SKM-1 treated with dmso at 0.1 percent for 144 hours (cell line): ENCODE measurements around the gene BCAT1.
A peak's percentile ranks its signal among the peaks of the same experiment; 100 is the strongest.
"Not testable (repeated sequence)": the region's sequence is repeated elsewhere in the genome, so short reads cannot be mapped to it uniquely, and the experiment has no call there.

ENCODE experiments used
- DNase-seq: peaks from one replicate; lab custom pipeline; 2025; ENCODE audit not compliant: unreplicated experiment; lab: John Stamatoyannopoulos, UW

Gene BCAT1

DNA sequence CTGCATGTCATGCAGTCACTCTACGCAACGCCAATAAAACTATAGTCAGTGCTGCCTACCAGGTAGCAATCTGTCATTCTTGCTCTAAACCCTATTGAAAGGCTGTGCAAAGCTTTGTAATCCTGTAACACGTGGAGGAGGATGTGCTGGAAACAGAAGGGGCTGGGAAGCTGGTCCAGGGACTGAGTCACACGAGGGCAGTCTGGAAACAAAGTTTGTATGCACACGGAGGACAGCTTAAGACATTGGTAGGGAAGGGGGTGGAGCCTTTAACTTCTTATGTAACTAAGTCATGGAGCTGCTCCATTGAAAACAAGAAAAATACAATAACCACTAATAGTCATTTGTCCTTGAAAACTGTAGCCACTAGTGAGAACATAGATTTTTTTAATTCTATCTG, 128.0 kb downstream of the BCAT1 start:
- no peak for DNase-seq

DNA sequence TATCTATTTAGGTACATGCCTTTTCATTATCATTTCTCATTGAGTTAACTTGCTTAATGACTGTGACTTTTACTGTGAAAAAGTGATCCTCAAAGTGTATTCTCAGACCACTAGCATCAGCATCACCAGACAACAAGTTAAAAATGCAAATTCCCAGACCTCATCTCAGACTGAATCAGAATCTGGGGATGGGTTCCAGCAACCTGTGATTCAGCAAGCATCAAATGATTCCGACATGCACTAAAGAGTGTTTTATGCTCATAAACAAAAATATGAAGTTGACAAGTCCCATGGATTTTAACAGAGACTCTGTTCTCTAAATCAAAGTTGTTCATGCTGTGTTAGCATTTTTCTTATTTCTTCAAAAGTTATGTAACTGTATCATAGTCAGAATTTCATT, 130.6 kb downstream of the BCAT1 start:
- no peak for DNase-seq

DNA sequence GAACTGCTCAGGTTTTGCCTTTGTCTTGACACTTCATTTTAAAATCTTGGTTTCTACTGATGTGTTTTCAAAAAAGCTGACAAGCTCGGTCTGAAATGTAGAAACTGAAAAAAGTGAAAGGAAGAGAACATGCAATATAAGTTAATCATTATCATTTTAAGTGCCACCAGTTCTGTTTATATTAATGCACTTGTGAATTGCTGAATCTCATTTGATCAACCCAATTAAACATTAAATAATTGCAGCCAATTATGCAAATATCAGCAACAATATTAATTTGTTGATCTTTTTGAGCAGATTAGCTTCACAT, 133.8 kb downstream of the BCAT1 start:
- DNase-seq, result no peak

DNA sequence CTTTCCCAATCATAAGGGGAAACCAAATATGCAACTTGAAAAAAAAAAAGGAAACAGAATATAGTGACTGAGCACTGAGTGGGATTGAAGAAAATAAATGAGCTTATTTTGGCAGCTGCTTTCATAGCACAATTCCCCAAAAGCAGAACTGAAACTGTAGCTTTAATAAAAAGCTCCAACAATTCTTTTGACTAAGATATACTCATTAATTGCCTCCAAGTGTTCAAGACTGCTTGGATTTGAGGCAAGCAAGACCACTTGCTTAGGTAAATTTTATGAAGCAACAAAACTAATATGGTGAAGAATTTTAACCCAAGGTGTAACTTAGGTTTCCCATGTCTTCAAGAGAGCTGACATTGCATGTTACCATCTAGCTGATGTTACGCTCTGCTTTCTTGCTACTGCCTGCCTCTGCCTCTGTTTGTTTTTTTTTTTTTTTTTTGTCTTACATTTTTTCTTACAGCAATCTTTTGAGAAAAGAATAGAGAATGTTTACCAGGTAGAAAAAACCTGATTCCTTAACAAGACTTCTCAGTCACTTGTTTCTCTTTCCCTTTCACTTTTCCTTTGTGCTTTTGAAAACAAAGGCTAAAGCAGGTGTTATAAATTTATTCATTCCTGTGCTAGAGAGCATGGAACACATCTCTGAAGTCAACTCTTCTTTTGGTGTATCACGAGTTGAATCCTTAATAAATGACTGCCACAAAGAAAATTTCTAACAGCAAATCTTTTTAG, 134.4 kb downstream of the BCAT1 start:
- peak; percentile 2 for DNase-seq

DNA sequence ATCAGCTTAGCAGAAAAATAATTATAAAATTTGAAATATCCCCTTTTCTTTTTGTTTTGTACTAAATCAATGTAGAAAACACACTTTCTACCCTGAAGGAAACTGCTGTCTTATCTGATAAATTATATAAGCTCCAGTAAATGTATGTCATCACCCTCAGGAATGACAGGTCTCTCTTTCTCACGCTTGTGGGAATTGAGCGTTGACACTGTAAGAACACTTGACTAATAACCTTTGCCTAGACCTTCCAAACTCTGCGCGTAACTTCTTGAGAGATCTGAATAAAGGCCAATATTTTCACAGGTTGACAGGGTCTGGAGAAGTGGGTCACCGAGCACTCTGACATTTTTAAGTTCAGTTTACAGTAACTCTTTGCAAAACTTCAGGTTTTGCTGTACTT, 138.5 kb downstream of the BCAT1 start:
- DNase-seq, result no peak

DNA sequence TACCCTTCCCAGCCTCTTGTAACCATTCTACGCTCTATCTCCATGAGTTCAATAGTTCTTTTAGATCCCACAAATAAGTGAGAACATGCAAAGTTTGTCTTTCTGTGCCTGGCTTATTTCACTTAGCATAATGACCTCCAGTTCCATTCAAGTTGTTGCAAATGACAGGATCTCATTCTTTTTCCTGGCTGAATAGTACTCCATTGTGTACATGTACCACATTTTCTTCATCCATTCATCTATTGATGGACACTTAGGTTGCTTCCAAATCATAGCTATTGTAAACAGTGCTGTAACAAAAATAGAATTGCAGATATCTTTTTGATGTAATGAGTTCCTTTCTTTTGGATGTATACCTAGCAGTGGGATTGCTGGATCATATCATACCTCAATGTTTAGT, 139.6 kb downstream of the BCAT1 start:
- DNase-seq, result not testable (repeated sequence)

DNA sequence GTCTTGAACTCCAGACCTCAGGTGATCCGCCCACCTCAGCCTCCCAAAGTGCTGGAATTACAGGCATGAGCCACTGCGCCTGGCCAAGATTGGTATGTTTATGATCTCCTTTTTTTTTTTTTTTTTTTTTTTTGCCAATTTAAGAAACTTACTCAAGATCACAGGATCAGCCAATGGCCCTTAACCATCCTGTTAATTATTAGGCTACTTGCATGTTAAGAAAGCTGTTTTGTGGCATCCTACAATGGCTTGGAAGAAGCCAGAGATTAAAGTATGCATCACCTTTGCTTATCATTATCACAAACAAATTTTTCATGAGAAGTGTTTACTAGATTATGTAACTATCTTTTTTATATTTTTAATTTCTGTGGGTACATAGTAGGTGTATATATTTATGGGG, 140.2 kb downstream of the BCAT1 start:
- no peak for DNase-seq

DNA sequence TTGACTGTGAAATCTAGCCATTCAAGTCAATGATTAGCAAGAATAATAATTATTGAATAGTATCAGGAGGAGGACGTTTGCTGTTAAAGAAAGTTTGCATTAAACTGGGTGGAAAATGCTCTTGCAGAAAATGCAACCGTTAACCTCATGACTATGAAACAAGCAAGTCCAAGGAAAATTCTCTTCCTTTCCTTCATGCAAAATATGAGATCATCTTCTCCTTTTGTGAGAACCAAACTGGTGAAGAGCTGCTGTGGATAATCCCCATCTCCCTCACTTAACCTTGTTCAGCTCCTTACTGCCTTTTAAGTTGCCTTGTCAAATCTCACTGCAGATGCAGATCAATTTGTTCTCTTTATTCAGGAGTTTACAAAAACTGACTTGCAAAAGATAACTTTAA, 142.5 kb downstream of the BCAT1 start:
- DNase-seq, result no peak

DNA sequence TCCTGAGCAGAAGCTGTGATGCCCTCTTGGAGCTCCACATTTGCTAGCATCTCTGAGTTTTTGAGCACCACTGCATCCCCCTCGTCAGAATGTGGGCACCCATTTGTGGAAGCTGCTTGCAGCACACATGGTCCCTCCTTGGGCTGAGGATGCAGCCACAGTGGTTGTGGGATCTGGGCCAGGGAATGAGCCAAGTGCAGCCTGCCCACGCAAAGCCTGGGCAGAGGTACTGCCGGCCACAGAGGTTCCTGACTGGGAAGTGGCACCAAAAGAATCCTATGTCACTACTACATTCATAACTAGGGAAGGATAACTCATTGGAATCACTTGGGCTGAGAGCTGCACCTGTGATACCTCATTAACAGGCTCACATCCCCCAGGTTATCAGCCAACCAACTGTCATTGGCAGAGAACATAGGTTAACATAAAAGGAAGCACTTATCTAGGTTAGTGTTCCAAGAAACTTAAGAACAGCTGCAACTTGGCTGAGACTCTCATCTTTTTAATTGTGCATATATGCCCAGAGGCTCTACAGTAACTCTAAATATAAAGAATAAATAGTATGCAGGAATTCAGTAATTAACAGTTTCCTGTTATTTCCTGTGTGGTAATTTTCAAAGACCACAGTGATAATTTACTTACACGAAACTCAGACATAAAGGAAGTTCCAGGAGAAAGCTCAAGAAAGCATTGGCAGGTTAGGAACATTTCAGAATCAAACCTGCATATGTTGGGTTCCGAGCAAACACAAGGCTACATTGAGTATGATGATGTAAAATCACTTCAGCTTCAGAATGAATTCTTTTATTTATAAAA, 145.3 kb downstream of the BCAT1 start:
- no peak for DNase-seq

DNA sequence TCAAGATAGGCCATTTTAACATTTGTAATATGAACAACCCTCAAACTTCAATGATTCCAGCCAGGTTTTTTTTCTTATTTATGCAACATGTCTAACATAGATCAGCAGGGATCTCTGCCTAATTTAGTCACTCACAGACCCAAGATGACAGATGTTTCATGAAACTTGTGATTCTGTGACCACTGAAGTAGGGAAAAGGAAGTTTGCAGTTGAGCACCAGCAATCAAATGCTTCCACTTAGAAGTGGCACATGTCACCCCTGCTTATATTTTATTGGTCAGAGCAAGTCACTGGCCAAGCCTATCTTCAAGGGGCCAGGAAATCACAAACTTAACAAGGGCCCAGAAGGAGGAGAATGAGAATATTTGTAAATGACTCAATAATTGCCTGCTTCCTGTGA, 150.6 kb downstream of the BCAT1 start:
- no peak for DNase-seq

DNA sequence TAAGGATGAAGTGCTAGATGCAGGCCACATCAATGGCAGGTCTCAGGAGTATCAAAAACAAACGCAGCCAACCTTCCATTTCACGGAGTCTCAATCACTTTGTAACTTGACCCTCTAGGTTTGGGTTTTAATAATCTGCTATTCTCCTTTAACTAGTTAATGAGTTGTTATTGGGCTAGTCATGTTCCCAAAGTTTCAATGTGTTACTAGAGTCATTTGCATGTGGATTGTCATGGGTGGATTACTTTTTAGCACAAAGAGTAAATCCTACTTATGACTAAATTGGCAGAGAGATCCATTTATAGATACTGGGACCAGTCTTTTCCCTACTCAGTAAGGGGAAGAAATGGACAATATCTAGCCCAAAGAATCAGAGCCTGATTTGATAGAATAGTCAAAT, 151.0 kb downstream of the BCAT1 start:
- DNase-seq, result no peak

DNA sequence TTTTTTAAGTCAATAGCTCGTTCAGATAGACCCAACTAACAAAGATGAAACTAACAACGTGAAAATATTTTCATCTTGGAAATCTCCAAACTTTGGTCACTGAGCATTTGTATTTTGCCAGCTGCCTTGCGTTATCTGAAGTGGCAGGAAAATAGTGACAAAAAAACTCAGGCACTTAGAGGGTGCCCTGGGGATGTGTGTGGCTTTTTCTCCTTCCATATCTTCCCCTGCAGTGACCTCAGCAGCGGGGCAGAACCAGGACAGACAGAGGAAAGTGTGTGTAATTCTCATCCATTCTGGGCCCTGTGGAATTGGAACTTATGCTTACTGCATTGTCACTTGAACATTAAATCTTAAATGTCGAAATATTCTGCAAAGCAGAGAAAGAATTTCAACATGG, 152.0 kb downstream of the BCAT1 start:
- no peak for DNase-seq

DNA sequence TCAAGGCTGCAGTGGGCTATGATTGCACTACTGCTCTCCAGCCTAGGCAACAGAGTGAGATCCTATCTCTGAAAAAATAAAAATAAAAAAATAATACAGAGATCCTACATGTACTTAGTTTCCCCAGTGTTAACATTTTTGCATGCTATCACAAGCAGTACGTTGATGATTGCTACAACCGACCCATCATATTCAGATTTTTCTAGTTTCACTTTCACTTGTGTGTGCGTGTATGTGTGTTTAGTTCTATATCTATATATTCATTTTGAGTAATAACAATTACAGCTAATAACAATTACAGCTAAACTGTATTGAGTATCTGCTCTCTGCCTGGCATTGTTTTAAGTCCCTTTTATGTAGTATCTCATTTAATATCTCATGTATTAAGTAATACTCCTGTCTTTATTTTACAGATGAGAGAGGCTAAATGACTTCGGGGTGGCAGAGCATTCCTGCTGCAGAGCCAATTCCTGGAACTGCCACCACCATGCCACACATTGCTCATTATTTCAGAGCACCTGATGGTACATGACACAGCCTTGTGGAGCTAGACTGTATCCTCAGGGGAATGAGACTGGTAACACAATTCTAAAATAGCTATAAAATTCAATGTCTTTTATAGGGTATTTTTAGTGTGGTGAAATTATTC, 153.1 kb downstream of the BCAT1 start:
- DNase-seq, result no peak

DNA sequence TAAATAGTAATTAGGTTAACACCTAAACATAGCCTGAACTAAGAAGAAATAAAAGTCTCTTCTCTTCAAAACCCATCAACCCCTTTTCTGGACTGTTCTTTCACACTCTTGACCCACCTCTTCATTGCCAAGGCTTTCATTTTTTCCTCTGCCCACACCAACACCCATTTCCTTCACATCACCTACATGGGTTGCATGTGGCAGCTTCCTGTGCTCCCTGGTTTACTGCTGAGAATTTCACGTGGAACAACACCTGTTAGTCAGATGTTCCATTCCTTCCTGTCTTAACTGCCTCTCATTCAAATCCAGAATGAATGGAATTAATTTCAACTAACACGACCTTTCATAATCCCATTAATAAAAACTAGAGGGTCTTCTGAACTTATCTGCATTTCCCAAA, 157.3 kb downstream of the BCAT1 start:
- DNase-seq, result no peak

DNA sequence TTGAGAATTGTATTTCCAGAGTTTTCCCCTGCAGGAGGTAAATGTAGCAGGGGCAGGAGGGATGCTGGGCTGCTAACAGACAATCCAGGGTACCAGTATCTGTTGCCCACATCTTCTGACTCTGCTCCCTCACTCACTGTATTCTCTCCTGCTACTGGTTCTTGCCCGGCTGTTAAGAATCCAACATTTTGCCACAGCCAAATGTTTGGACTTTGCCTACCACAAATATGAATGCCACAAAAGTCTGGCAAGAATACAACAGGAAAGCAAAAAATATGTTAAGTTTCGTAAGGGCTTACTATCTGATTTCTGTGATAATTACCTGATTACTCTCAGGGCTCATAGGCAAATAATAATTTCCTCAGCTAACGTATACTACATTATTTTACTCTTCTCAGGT, 160.0 kb downstream of the BCAT1 start:
- DNase-seq, result no peak

DNA sequence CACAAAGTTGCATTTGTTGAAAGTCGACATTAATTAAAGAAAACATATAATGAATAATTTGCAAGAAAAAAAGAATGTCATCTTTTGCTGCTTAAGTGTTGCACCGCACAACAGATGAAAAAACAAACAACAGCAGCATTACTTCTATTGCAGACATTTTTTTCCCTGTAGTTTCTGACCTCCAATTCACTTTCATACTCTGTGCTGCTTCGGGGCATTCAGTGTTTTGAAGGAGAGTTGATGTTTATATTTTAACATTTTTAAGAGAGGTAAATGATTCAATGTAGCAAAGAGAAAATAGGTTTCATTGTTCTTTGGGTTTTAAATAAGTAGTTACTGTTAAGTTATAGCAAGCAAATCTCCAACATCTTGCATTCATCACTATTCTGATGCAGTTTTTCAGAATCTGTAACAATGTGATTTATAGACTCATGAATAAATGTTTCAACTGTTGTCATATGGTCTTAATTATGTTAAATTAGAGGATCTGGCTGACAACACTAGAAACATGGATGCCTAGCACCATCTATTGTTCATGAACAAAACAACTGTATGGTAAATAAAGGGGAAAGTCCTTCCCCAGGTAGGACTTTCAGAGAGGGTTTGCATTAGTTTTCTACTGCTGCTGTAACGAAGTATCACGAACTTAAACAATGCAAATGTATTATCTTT, 168.1 kb downstream of the BCAT1 start:
- no peak for DNase-seq

DNA sequence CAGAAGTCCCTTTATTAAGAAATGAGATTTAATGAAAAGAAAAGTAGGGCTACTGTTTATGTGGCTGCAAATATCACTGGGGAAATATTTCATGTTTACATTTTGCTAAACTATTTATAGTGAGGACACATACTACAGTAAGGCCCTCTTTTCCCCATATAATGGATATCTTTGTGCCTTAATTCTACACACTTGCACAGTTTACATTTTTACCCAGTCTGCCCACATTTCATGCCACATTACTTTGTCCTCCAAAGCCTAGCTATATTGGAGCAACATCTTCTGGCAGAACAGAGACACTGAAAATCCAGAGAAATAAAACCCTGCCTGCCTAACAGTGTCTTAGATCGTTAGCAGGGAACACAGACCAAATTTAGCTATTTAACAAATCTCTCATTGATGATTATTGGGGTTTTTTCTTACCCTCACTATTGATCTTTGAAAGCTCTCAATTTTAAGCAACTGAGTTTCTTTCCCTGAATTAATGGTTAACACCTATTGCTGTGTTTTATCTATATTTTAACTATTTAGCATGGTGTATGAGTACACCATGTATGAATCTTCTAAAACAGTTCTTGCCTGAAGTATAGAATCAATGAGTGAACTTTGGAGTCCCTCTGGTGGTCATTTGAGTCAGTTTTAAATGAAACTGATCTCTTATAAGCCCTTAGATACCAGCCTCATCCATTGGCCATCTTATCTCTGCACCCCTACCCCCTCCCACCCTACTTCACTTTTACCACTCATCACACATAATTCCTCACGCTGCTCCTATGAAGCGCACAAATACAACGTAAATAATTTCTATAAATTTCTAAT, 170.2 kb downstream of the BCAT1 start:
- DNase-seq, result peak; percentile 12

DNA sequence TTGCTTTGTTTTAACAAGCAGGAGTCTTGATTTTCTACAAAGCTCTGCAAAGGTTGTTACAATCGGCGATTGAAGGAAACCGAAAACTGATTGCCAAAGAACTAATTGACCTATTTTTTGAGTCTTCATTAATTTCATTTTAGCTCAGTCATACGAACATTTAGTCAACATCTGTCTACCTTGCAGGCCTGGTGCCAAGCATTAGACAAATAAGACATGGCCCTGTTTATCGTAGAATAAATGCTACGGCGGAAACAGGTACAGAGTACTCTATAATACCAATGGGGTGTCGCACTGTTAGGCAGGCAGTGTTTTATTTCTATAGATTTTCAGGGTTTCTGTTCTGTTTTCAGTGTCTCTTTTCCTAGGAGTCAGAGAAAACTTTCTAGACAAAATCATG, 171.5 kb downstream of the BCAT1 start:
- no peak for DNase-seq

DNA sequence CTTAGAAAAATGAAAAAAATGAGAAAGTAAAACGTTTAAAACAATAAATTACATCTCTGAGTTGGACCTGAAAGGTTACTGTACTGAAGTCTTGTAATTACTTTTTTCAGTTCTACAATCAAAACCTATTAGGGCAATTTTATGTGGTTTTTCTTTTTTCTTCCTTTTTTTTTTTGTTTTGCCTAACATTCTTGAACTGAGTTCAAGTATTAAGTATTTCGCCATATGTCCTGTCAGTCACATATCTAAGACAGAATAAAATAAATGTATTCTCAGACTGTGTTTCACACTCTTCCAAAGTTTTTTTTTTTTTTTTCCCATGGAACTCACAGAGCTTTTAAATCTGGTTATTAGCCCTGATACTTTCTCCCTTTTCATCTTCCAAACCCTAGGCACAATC, 172.0 kb downstream of the BCAT1 start:
- DNase-seq, result no peak

DNA sequence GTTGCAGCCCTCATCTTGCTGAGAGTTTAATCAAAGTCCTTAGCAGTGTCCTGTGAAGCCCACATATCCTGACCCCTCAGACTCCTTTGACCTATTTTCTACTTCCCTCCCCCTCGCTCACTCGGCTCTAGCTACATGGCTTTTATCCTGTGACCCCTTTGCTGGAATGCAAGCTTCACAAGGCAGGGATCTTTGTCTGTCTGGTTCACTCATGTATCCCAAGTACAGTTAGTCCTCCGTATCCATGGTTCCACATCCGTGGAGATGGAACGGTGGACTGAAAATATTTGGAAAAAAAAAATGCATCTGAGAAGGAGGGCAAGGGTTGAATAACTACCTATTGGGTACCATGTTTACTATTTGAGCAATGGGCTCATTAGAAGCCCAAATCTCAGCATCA, 173.8 kb downstream of the BCAT1 start:
- DNase-seq, result no peak

DNA sequence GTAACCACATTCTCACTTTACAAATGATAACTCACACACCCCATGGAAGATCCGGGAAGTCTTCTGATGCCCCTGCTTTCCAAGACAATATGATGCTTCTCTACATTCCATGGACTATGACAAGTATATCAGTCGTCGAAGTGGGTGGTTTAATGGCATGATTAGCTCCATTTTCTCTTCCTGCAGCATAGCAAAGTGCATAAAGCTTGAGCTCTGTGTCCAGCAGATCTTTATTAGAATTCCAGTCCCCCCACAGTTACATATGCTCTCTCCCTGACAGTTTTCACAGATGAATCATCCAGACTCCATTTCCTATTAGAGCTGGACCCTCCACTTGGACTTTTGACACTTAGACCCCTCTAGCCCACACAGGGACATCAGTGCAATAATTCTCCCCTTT, 174.9 kb downstream of the BCAT1 start:
- no peak for DNase-seq
